Endothelial cell of umbilical vein (primary cell): ENCODE measurements around the gene TNS4. TPM values are rescaled to one million over a fixed set of nuclear protein-coding genes. Genes with fewer than 3 reads are reported as not detected.

ENCODE experiments used
- BruUV-seq: library from RNA; stranded (reverse); fragments of 400-500 nt; replicated peaks from 2 replicates; lab custom pipeline; 2021; lab: Mats Ljungman, UMichigan
- CTCF ChIA-PET: fragments of 300-600, 350-600 bp; sonication (Branson Sonifier 250); formaldehyde crosslinking; loops from one replicate; lab custom pipeline; 2021; ENCODE audit warnings: antibody characterized with exemption, inconsistent platforms; lab: Charles Lee
- POLR2A ChIA-PET: fragments of 300-600, 350-600 bp; sonication (Branson Sonifier 250); formaldehyde crosslinking; loops from one replicate; lab custom pipeline; 2021; ENCODE audit warnings: antibody characterized with exemption, inconsistent platforms; lab: Charles Lee
- DNase-seq: peaks from one replicate; pipeline ENCODE4 v3.0.0-alpha.2; 2011; ENCODE audit warnings: low read depth, low spot score
- FAIRE-seq: peaks from 2 replicates; lab custom pipeline; 2011; peaks lifted over from hg19 to GRCh38; lab: Jason Lieb, UNC
- H2AFZ ChIP-seq: 2 replicates; pipeline ENCODE4 v1.6.0; 2012; ENCODE audit warnings: low read depth, low read length, control low read depth, inconsistent platforms
- H3K27ac ChIP-seq: 2 replicates; pipeline ENCODE4 v1.5.1; 2011; ENCODE audit warnings: low read depth, mild to moderate bottlenecking, control low read depth, low read length, moderate library complexity; ENCODE audit not compliant: insufficient read depth
- H3K27me3 ChIP-seq, 2 experiments: 2 replicates each; pipeline versions ENCODE4 v1.6.0 to v1.6.1; 2011; ENCODE audit warnings: low read length in 2 of 2, mixed read lengths in 1 of 2; ENCODE audit not compliant: control insufficient read depth in 2 of 2, insufficient read depth in 2 of 2
- H3K36me3 ChIP-seq, 2 experiments: 2 replicates in 1 of 2; 3 replicates in 1 of 2; pipeline ENCODE4 v1.5.1; 2011; ENCODE audit warnings: low read length in 2 of 2, mild to moderate bottlenecking in 1 of 2, moderate library complexity in 1 of 2; ENCODE audit not compliant: control insufficient read depth in 2 of 2, insufficient read depth in 2 of 2; ENCODE audit errors: extremely low read depth in 1 of 2
- H3K4me1 ChIP-seq: 3 replicates; pipeline ENCODE4 v1.5.1; 2011; ENCODE audit warnings: mild to moderate bottlenecking, low read length; ENCODE audit not compliant: control insufficient read depth, insufficient read depth; ENCODE audit errors: extremely low read depth
- H3K4me2 ChIP-seq: 2 replicates; pipeline ENCODE4 v1.6.1; 2011; ENCODE audit warnings: low read length, control low read depth, mixed read lengths; ENCODE audit not compliant: insufficient read depth
- H3K4me3 ChIP-seq, 3 experiments: fragments of 200-600 bp in 1 of 3; sonication (generic), shearing (Covaris generic) in 1 of 3; replicated peaks in 1 of 3; 2 replicates each; pipeline ENCODE4 v1.5.1; 2011 to 2016; ENCODE audit warnings: control low read depth in 3 of 3, low read length in 3 of 3, mild to moderate bottlenecking in 2 of 3, inconsistent platforms in 1 of 3, low read depth in 1 of 3, moderate library complexity in 1 of 3; ENCODE audit not compliant: insufficient read depth in 1 of 3
- H3K79me2 ChIP-seq: 2 replicates; pipeline ENCODE4 v1.6.0; 2012; ENCODE audit warnings: low read length, inconsistent platforms; ENCODE audit not compliant: control insufficient read depth, insufficient read depth
- H3K9ac ChIP-seq: replicated peaks from 2 replicates; pipeline ENCODE3; 2011; ENCODE audit warnings: low read length, control low read depth; ENCODE audit not compliant: insufficient read depth; ENCODE audit errors: extremely low read depth
- H3K9me1 ChIP-seq: replicated peaks from 3 replicates; pipeline ENCODE4 v1.6.0; 2011; ENCODE audit warnings: mild to moderate bottlenecking, low read length; ENCODE audit not compliant: control insufficient read depth, insufficient read depth; ENCODE audit errors: extremely low read depth
- H3K9me3 ChIP-seq: replicated peaks from 2 replicates; pipeline ENCODE4 v1.5.1; 2012; ENCODE audit warnings: low read length, inconsistent platforms; ENCODE audit not compliant: control insufficient read depth, insufficient read depth
- H4K20me1 ChIP-seq: replicated peaks from 2 replicates; pipeline ENCODE3; 2011; ENCODE audit warnings: mild to moderate bottlenecking, low read length; ENCODE audit not compliant: control insufficient read depth, insufficient read depth; ENCODE audit errors: extremely low read depth
- EZH2 ChIP-seq: IDR thresholded peaks from 2 replicates; pipeline ENCODE4 v1.6.1; 2012; ENCODE audit warnings: borderline replicate concordance, low read depth, mild to moderate bottlenecking, moderate library complexity, low read length, inconsistent platforms; ENCODE audit not compliant: severe bottlenecking
- GATA2 ChIP-seq: IDR thresholded peaks from 2 replicates; pipeline ENCODE4 v1.7.0; 2011; ENCODE audit warnings: low read depth, mild to moderate bottlenecking, moderate library complexity, mixed read lengths, low read length; ENCODE audit not compliant: insufficient read length, insufficient read depth
- JUN ChIP-seq: IDR thresholded peaks from 2 replicates; pipeline ENCODE4 v1.6.1; 2011; ENCODE audit warnings: borderline replicate concordance, low read depth; ENCODE audit not compliant: insufficient read length, insufficient read depth
- POLR2A ChIP-seq: IDR thresholded peaks from 2 replicates; pipeline ENCODE4 v1.6.1; 2012; ENCODE audit warnings: low read depth, mild to moderate bottlenecking, control low read depth, low read length
- dilution Hi-C: fragments of 300-500 bp; cut with MboI; formaldehyde crosslinking; loops from one replicate; pipeline ENCODE4 v1.15.0; 2019; ENCODE audit warnings: low sequenced_read_pairs; ENCODE audit not compliant: extremely low pct_ligation_motif_present
- intact Hi-C: fragments of 100-400 bp; cut with micrococcal nuclease; formaldehyde crosslinking; loops from one replicate; pipeline ENCODE4 v1.10.0; 2022
- polyA plus RNA-seq, 4 experiments: library from polyadenylated mRNA; depleted of rRNA in 3 of 4; stranded (reverse) in 3 of 4; unstranded in 1 of 4; fragments of >200 nt; gene quantifications; 2 replicates each; pipeline versions ENCODE4 v1.2.1 to v1.2.3, GENCODE V29; 2011 to 2012; ENCODE audit warnings: missing spikeins in 1 of 4
- total RNA-seq: library from RNA; stranded (reverse); gene quantifications from 2 replicates; pipeline ENCODE4 v1.2.3, GENCODE V29; 2021
- TF ChIP-seq, protein P1 (sequence below), 2 donors: IDR thresholded peaks; 1 replicate in 1 of 2; 2 replicates in 1 of 2; pipeline ENCODE4 v1.5.1; 2011; ENCODE audit warnings: low read length in 2 of 2, mild to moderate bottlenecking in 2 of 2, moderate library complexity in 2 of 2, control low read depth in 1 of 2, inconsistent platforms in 1 of 2, low read depth in 1 of 2; ENCODE audit not compliant: insufficient read depth in 1 of 2; ENCODE audit errors: extremely low read depth in 1 of 2
- TF ChIP-seq, protein P2 (sequence below): IDR thresholded peaks from 2 replicates; pipeline ENCODE4 v1.6.1; 2011; ENCODE audit not compliant: insufficient read depth, insufficient read length

The TNS4 gene
- total and polyA plus RNA-seq, 2 donors (not counting 3 experiments of a cell fraction or from before 2014, with no cell fraction given): not detected

GRCh38 chr17:40437095-40437732 lies 64.2 kb downstream of the TNS4 start:
- Histone ChIP-seq H3K9me3 (no peaks in the 10 kb centered on the region), H3K27me3 (no peaks in the 10 kb centered on the region), H3K4me3 (no peak overlapping the region), H3K9ac (no peak overlapping the region), H3K9me1 (no peaks in the 10 kb centered on the region), H3K27ac (no peak overlapping the region), H3K79me2 (no peaks in the 10 kb centered on the region), H2AFZ (no peak overlapping the region), H3K4me1 (no peaks in the 10 kb centered on the region), H3K36me3 (no peaks in the 10 kb centered on the region), H3K4me2 (no peak overlapping the region), H4K20me1 (no peaks in the 10 kb centered on the region)
- no peak for DNase-seq
- FAIRE-seq: peak; percentile 12
- no peak for TF ChIP-seq JUN
- TF ChIP-seq POLR2A: no peak
- TF ChIP-seq GATA2: peak; percentile 6
- TF ChIP-seq, protein P1, sequence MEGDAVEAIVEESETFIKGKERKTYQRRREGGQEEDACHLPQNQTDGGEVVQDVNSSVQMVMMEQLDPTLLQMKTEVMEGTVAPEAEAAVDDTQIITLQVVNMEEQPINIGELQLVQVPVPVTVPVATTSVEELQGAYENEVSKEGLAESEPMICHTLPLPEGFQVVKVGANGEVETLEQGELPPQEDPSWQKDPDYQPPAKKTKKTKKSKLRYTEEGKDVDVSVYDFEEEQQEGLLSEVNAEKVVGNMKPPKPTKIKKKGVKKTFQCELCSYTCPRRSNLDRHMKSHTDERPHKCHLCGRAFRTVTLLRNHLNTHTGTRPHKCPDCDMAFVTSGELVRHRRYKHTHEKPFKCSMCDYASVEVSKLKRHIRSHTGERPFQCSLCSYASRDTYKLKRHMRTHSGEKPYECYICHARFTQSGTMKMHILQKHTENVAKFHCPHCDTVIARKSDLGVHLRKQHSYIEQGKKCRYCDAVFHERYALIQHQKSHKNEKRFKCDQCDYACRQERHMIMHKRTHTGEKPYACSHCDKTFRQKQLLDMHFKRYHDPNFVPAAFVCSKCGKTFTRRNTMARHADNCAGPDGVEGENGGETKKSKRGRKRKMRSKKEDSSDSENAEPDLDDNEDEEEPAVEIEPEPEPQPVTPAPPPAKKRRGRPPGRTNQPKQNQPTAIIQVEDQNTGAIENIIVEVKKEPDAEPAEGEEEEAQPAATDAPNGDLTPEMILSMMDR (IDR thresholded peaks at IDR 0.05; ENCODE audit: extremely low read depth in 1 of 2, insufficient read depth in 1 of 2, low read depth in 1 of 2, low read length in 2 of 2): no peak
- TF ChIP-seq EZH2: no peak
- TF ChIP-seq, protein P2, sequence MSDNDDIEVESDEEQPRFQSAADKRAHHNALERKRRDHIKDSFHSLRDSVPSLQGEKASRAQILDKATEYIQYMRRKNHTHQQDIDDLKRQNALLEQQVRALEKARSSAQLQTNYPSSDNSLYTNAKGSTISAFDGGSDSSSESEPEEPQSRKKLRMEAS: no peak
- POLR2A ChIA-PET: no interaction called here
- BruUV-seq: no TSS peak
- dilution Hi-C loops: no loop called here
- CTCF ChIA-PET: interaction anchor here (0.6 to 1.7 kb wide), 8 partner anchors 10 to 123 kb away, joined by 3 to 4 read pairs (median 4); partner anchors contain the start of gene TOP2A
- intact Hi-C loops: no loop called here
